ENCODE data around the gene PPM1B.
"Not testable (repeated sequence)": the region's sequence is repeated elsewhere in the genome, so short reads cannot be mapped to it uniquely, and the experiment has no call there.

The PPM1B gene

DNA sequence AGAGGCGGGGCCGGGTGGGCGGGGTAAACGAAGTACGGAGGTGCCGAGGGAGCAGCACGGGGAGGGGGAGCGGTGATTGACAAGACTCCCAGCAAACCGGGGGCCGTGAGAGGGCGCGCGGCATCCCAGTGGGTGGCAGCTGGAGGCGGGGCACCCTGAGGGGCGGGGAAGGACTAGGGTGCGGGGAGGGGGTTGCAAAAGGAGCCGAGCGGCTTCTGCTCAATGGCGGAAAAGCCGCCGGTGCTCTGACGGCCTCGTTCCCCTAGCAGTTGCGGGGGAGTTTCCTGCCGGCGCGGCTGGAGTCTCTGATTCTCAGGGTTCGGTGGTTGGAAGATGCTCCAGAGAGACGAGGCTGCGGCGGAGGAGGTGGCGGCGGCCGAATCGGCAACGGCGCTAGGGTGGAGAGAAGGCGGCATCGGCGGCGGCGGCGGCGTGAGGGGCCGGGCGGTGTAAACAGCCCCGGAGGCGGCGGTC is at the start of gene PPM1B:
PPM1B (plus strand) TSS at position 195 of the 474 bp plus-strand sequence. CDS start 32,325 bp downstream, outside the sequence.
- peak; percentile 99 for DNase-seq (ENCODE audit: low read depth)

DNA sequence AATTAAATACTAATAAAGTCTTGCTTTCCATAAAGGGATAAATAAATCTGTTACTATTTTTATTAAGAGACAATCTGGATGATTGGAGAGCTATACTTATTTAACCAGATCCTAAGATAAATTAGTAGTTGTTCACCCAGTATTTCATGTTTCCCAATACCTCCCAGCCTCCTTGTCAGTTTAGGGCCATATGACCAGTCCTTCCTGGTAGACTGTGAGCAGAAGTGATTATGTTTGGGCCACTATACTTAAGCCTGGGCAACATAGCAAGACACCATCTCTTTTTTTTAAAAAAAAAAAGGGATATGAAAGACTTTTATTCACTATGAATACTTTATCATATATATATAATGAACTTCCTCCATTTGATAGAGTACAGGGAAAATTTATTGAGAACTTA is 48.8 kb upstream of the PPM1B start:
- DNase-seq (ENCODE audit: low read depth) = no peak

DNA sequence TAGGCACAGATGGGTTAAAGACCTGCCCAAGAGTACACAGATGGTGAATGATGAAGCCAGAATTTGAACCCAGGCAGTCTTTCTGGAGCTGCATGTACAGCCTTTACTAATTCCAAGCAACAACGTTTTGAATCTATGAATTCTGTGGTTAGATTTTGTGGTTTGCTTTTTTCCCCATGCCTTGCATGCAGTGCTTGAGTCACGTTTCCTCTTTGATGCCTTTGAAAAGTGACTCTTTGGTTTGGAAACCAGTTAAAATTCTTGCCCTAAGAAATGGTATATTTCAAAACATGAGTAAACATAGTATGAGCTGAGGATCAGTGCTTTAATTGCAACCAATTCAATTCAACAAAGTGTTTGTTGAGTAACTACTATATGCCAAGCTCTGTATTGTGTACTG is 48.2 kb upstream of the PPM1B start:
- DNase-seq (ENCODE audit: low read depth) = no peak

DNA sequence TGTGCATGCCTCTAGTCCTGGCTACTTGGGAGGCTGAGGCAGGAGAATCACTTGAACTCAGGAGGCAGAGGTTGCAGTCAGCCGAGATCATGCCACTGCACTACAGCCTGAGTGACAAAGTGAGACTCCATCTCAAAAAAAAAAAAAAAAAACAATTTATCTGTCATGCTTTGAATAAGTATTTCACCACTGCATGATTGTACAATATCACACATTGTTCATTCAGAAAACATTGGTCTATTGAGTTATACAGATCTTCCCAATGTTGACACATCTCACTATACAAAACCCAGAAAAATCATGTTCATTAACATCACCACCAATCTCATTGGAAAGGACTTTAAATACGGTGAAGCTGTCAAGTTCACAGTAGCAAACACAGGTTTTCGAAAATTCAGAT is 46.8 kb upstream of the PPM1B start:
- no peak for DNase-seq (ENCODE audit: low read depth)

DNA sequence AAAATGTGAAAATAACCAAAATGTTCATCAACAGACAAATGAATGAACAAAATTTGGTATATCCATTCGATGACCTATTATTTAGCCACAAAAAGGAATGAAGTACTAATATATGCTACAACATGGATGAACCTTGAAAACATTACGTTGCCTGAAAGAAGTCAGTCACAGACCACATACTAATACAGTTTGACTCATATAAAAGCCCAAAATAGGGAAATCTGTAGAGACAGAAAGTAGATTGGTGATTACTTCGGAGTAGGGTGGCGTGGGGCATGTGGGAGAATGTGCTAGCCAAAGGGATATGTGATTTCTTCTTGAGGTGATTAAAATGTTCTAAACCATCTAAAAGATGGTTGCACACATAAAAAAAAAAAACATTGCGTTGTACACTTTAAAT is 44.2 kb upstream of the PPM1B start:
- no peak for DNase-seq (ENCODE audit: low read depth)

DNA sequence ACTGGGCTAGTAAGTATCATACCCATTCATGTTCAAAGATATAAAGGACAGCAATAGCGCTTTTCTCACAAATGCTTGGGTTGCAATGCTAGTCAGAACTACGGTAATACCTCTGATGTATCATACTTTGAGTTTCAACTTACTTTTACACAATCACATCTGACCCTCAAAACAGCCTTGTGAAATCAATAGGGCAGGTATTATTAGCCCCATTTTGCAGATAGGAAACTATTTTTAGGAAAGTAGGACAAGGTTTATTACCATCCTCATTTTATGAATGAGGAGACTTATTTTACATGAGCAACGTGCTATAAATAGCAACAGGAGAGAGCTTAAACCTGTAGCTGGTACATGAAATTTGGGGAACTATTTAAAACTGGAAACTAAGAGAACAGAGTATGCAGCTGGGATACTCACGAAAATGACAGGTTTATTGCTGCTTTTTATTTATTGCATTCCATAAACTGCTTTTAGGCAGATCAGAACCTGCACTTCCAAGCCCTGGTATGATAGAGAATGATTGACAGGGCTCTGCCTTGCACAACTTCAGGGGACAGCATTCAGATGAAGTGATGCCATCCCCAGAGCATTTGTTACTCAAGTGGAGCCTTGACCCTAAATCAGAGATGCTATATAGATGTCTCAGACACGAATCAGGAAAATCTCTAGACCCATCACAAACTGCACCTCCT is 42.4 kb upstream of the PPM1B start:
- DNase-seq (ENCODE audit: low read depth) = no peak

DNA sequence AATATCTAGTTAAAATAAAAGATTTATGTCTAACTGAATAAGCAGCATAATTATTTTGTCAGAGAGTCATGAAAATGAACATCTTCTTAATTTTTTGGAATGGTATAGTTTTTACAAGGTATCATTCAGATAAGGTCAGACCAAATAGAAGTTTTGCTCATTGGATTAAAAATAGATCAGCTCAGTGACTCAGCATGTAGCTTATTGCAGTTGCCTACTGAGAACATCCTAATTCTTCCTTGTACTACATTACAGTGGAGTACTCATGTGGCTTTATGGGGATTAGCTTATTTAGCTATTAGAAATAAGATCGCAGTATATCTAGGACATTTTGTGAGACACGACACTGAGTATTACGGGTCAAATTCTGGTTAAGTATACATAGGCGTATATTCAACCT is 38.2 kb upstream of the PPM1B start:
- DNase-seq (ENCODE audit: low read depth) = no peak

DNA sequence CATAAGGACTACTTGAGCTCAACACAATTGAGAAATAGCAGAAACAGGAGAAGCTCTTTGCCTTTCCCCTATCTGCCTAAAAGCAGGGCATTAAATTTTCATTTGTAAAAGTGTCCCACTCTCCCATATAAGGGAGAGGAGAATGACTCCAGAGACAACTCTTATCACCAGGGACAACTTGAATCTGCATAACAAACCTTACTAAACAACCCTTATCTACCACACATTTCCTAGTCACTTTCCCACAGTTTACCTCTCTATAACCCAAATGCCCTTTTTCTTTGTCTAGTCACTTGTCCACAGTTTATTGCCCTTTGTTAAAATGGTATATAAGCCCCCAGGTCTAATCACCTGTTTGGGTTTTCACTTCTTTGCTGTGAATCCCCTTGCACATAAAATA is 37.5 kb upstream of the PPM1B start:
- no peak for DNase-seq (ENCODE audit: low read depth)

DNA sequence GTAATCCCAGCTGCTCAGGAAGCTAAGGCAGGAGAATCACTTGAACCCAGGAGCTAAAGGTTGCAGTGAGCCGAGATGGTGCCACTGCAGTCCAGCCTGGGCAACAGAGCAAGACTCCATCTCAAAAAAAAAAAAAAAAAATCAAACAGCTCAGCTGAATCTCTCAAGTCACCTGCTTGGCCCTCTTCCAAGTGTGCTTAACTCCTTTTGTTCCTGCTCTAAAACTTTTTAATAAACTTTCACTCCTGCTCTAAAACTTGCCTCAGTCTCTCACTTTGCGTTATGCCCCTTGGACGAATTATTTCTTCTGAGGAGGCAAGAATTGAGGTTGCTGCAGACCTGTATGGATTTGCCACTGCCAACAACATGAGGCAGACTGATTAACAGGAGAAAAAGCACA is 35.1 kb upstream of the PPM1B start:
- not testable (repeated sequence) for DNase-seq (ENCODE audit: low read depth)

DNA sequence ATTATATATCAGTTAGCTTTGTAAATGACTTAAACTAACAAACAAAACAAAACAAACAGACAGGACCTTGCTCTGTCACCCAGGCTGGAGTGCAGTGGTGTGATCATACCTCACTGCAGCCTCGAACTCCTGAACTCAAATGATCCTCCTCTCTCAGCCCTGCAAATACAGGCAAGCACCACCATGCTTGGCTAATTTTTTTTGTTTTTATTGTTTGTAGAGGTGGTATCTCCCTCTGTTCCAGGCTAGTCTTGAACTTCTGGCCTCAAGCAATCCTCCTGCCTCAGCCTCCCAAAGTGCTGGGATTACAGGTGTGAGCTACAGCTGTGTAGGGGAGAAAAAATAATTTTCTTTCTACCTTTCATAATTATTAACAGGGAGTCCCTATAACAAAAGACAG is 33.8 kb upstream of the PPM1B start:
- DNase-seq (ENCODE audit: low read depth) = no peak

DNA sequence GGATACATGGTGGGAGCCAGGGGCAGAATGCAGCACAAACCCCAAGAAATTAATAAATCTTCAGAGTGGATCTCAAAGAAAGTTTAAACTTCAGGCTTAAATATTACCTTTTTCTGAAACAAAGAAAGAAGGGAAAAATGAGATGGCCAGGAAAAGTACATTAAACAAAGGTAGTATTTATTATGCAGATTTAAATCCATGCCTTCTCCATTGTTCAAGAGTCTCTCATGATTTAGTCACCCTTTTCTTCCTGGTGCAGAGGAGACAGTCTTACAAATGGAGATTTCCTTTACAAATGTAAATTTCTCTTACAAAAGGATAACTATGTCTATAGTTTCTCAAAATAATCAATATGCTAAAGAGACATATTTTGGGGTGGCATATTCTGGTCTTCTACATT is 33.4 kb upstream of the PPM1B start:
- no peak for DNase-seq (ENCODE audit: low read depth)

DNA sequence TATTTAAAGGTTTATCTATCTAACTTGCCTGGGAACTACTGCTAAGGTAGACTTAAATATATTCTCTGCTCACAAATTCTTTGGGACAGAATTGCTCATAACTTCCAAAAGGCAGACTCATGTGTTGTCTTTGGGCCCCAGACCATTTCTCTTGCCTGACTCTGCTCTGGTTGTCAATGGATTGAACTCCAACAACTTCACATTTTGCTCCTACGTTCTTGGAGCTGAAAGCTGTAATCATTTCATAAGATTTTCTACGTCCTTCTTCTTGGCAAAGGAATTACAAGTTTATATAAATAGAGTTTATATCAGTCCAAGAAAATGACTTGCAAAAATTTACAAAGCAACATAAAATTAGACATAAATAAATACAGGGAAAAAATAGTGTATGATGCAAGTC is 32.9 kb upstream of the PPM1B start:
- DNase-seq (ENCODE audit: low read depth) = no peak

DNA sequence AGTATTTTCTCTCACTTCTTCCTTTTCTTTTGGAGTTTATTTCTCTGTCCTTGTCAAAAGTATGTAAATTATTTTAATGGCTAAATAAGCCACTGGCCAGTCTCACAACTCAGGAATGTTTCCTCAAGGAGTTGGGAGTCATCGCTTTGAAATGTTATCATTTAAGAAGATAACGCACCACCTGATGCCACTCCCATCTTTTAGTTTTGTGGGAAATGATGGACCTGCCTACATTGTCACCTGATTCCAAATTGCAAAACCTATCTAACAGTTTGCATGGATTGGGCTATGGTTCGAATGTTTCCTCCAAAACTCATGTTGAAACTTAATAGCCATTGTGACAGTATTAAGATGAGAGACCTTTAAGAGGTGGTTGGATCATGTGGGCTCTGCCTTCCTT is 32.4 kb upstream of the PPM1B start:
- no peak for DNase-seq (ENCODE audit: low read depth)

DNA sequence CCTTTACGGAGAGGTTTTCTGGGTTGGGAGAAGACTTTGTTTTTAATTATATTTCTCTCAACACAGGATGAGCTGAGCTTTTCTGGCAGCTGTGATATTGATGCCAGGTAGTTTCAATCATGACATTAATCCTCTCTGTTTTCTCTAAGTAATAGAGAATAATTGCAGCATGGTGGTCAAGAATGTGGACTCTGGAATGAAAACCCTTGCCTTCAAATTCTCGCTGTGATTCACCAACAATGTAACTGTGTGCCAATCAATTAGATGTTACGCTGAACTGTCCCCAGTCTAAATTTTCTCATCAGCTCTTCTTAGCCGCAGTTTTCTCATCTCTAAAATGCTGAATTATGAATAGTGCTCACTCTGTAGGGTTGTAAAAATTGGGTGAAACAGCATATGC is 31.6 kb upstream of the PPM1B start:
- DNase-seq (ENCODE audit: low read depth) = no peak

DNA sequence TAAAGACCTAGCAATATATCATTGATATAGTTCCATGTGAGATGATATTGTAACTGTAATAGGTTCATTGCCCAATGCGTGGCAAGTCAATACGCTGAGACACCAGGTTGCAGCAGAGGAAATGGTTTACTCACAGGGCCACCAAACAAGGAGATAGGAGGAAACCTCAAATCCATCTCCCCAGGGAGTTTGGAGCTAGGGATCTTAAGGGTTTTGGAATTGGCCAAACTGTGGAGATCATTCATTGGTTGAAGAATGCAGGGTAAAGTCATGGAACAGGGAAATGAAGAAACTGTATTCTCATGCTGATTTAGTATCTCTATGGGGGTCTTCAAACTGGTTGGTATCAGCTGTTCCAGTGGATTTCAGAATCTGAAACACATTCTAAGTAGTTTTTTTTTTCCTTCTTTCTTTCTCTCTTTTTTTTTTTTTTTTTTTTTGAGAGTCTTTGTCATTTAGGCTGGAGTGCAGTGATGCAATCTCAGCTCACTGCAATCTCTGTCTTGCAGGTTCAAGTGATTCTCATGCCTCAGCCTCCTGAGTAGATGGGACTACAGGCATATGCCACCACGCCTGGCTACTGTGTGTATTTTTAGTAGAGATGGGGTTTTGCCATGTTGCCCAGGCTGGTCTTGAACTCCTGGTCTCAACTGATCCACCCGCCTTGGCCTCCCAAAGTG is 30.7 kb upstream of the PPM1B start:
- no peak for DNase-seq (ENCODE audit: low read depth)

DNA sequence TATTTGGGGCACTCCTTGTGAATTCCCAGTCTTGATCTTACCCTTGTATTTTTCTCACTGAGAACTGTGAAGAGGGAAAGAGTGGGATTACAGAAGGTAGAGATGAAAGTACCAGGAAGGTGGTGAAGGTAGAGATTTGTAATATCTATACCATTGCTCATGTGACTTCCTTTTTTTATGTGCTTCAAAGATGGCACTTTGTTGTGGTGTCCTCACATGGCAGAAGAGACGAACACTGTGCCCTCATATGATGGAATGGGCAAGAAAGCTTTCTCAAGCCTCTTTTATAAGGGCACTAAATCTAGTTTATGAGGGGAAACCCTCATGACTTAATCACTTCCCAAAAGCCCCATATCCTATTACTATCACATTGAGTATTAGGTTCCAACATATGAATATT is 28.9 kb upstream of the PPM1B start:
- no peak for DNase-seq (ENCODE audit: low read depth)

DNA sequence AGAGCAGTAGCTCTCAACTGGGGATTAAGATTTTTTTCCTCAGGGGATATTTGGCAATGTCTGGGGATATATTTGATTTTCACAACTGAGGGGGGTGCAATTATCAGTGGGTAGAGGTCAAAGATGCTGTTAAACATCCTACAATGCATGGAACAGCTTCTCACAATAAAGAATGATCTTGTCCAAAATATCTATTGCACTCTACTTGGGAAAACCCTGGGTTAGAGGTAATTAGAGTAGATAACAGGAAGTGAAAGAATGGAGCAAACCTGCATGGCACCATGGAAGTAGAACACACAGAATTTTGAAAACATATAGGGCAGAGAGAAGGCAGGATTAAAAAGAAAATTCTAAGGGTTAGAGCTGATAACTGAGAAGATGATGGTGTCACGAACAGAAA is 26.4 kb upstream of the PPM1B start:
- DNase-seq (ENCODE audit: low read depth) = no peak

DNA sequence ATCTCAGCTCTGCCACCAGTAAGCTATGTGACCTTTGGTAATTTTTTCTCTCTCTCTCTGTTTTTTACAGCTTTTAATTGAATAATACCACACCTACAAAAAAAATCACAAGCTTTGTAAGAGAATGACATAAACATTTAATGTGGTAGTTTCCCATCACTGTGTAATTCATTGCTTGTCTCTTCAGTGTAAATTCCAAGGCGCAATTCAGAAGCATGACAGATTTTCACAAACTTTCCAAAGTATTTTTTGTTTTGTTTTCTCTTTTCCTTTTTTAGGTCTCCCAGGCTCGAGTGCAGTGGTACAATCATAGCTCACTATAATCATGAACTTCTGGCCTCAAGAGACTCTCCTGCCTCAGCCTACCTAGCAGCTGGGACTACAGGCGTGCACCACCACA is 25.0 kb upstream of the PPM1B start:
- no peak for DNase-seq (ENCODE audit: low read depth)

DNA sequence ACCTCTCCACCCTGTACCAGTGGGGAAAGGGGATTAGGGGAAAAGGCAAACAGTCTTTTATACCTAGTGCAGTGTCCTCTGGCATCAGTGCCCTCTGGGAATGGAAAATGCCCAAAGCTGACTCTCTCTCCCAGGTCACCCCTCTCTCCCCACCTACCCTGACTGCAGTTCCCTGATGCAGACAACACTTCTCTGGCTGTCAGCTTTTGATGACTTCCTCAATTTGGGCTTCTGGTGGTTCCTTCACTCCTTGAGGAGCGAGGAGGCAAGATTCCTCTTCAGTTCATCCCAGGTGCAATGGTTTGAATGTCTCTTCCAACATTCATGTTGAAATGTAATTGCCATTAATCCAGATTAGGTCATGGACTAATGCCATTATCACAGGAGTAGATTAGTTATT is 19.7 kb upstream of the PPM1B start:
- DNase-seq (ENCODE audit: low read depth) = no peak

DNA sequence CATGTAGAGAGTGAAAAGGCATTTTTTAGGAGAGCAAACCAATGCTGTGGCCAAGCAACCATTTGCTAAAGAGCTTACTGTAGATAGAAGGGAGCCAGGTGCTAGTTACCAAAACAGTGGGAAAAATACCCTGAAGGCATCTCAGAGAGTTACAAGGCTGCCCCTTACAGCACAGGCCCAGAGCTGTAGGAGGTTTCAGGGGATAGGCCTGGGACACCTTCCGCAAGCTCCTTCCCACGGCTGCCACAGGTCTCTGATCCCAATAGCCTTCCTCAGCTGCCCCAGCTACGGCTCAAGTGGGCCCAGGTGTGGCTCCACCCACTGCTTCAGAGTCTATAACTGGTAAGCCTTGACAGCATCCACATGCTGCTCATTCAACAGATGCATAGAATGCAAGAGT is 18.2 kb upstream of the PPM1B start:
- DNase-seq (ENCODE audit: low read depth) = no peak

DNA sequence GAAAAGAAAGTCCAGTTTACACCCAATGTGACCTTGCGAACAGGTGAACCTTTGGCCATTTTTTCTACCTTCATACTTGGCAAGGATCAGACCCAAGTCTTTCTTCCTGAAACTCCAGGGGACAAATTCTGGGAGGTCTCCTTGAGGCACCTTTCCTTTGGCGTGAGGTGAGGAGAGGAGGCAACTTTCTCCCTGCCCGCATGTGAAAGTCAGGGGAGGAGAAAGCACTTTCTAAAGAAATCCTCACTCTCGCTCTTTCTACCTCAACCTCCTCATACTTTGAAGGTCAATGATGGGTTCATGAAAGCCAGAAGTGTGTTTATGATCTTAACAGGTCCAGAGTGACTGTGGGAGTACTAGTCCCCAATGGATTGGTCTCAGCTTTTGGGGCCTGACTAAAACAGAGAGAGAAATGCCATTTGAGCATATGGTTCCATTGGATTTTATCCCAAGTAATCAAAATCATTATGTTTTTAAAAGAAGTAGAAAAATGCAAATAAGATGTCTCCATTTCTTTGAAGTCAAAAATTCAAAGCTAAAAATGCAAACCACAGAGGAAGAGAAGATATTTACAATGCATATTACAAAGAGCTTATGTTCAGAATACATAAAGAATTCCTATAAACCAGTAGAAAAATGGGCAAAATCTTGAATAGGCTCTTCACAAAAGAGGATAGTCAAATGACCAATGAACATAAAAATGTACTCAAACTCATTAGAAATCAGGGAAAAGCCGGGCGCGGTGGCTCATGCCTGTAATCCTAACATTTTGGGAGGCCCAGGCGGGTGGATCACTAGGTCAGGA is 15.6 kb upstream of the PPM1B start:
- no peak for DNase-seq (ENCODE audit: low read depth)

DNA sequence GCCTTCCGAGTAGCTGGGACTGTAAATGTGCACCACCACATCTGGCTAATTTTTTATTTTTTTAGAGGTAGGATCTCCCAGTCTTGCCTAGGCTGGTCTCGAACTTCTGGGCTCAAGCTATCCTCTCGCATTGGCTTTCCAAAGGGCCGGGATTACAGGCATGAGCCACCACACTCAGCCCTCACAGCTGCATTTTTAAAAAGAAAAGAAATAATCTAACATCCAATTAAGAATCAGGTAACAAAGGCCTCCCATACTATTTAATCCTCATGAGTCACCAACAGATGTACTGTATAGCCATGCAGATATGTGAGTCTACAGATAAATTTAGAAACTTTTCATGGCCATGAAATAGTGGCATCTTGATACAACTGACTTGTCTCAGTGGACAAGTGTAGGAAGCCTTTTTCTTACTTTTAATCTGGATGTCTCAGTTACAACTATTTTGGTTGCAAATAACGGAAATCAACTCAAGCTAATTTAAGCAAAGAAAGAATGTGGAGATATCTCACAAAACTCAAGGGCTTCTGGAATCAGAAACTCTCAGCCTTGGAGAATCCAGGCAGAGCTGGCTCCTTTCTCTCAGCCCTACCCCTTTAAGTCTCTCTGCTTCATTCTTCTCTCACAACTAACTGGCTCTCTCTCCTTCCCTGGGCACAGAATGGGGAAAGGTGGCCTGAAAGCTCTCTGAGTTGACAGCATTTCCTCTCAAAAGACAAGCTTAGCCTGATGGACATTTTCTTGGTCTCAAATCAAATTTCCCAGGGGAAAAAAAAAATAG is 12.8 kb upstream of the PPM1B start:
- DNase-seq (ENCODE audit: low read depth) = no peak
